BE2C (cell line): ENCODE data around the gene PNMA6E.
A peak's percentile ranks its signal among the peaks of the same experiment; 100 is the strongest.

Source experiments
- DNase-seq: peaks from one replicate; pipeline ENCODE4 v3.0.0-alpha.2; 2020
- H3K27me3 ChIP-seq: fragments of 250-450 bp; sonication (Bioruptor Pico); 2 replicates; pipeline ENCODE4 v1.5.1; 2020; ENCODE audit warnings: mild to moderate bottlenecking
- H3K36me3 ChIP-seq: fragments of 250-450 bp; sonication (Bioruptor Pico); 2 replicates; pipeline ENCODE4 v1.5.1; 2020; ENCODE audit warnings: mild to moderate bottlenecking
- H3K4me1 ChIP-seq: fragments of 250-450 bp; sonication (Bioruptor Pico); 2 replicates; pipeline ENCODE4 v1.5.1; 2020
- H3K4me3 ChIP-seq: 2 replicates; pipeline ENCODE4 v1.5.1; 2011; ENCODE audit warnings: low read depth, low read length
- H3K9me3 ChIP-seq: fragments of 250-450 bp; sonication (Bioruptor Pico); 2 replicates; pipeline ENCODE4 v1.5.1; 2020
- TF ChIP-seq, protein P1 (sequence below): IDR thresholded peaks from 2 replicates; pipeline ENCODE4 v1.5.1; 2012; ENCODE audit warnings: mild to moderate bottlenecking, low read depth, low read length

The PNMA6E gene

GRCh38 chrX:153417637-153418036 lies 16.5 kb upstream of the PNMA6E start:
- H3K9me3 ChIP-seq = no peaks in the 10 kb centered on the region

DNA sequence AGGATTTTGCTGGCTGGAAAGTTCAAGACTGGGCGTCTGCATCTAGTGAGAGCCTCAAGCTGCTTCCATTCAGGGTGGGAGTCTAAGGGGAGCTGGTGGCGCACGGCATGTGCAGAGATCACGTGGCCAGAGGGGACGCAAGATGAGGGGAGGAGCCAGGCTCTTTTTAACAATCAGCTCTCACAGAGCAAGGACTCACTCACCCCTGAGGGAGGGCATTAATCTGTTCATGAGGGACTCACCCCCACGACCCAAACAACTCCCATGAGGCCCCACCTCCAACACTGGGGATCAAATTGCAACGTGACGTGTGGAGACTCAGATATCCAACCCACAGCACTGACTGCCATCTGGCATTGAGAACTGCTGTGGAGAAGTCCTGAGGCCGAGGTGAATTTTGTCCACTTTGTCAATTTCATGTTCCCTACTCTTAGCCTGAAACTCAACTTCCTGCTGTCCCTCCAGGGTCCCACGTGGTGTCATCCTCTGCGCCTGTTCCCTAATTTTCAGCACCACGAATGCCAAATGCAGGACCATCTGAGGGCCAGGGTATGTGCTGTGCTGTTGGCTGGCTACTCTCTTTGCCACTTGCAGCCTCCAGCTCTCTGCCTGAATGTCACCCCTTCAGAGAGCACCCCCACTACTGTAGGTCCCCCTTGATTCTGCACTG lies 15.8 kb upstream of the PNMA6E start:
- no peak overlapping the region for H3K4me3 ChIP-seq
- no peaks in the 10 kb centered on the region for H3K4me1 ChIP-seq
- no peaks in the 10 kb centered on the region for H3K9me3 ChIP-seq
- no peak for DNase-seq
- TF ChIP-seq, protein P1, sequence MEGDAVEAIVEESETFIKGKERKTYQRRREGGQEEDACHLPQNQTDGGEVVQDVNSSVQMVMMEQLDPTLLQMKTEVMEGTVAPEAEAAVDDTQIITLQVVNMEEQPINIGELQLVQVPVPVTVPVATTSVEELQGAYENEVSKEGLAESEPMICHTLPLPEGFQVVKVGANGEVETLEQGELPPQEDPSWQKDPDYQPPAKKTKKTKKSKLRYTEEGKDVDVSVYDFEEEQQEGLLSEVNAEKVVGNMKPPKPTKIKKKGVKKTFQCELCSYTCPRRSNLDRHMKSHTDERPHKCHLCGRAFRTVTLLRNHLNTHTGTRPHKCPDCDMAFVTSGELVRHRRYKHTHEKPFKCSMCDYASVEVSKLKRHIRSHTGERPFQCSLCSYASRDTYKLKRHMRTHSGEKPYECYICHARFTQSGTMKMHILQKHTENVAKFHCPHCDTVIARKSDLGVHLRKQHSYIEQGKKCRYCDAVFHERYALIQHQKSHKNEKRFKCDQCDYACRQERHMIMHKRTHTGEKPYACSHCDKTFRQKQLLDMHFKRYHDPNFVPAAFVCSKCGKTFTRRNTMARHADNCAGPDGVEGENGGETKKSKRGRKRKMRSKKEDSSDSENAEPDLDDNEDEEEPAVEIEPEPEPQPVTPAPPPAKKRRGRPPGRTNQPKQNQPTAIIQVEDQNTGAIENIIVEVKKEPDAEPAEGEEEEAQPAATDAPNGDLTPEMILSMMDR = no peak
- H3K27me3 ChIP-seq = peaks cover 1% of the 10 kb centered on the region
- H3K36me3 ChIP-seq = no peaks in the 10 kb centered on the region

More at GRCh38 chrX:153417637-153418036, 16.5 kb upstream of the PNMA6E start:
- no peaks in the 10 kb centered on the region; the same call in 1 of the 2 replicates for H3K27me3 ChIP-seq
- no peak overlapping the region for H3K4me3 ChIP-seq
- H3K4me1 ChIP-seq = no peaks in the 10 kb centered on the region
- H3K36me3 ChIP-seq = no peaks in the 10 kb centered on the region
- no peak for DNase-seq
- TF ChIP-seq, protein P1 = no peak

- H3K27me3 ChIP-seq = peaks cover 8% of the 10 kb centered on the region
- DNase-seq = no peak
- H3K9me3 ChIP-seq = no peaks in the 10 kb centered on the region
- no peaks in the 10 kb centered on the region for H3K36me3 ChIP-seq
- TF ChIP-seq, protein P1 = no peak
- no peaks in the 10 kb centered on the region for H3K4me1 ChIP-seq
- H3K4me3 ChIP-seq = no peak overlapping the region
Measured at GRCh38 chrX:153414856-153415510, 13.8 kb upstream of the PNMA6E start.

GRCh38 chrX:153413731-153414130 lies 12.6 kb upstream of the PNMA6E start:
- Histone ChIP-seq H3K36me3 (no peaks in the 10 kb centered on the region), H3K4me1 (no peaks in the 10 kb centered on the region), H3K27me3 (peaks cover 8% of the 10 kb centered on the region), H3K4me3 (no peak overlapping the region), H3K9me3 (no peaks in the 10 kb centered on the region)
- no peak for DNase-seq
- TF ChIP-seq, protein P1 = no peak

DNA sequence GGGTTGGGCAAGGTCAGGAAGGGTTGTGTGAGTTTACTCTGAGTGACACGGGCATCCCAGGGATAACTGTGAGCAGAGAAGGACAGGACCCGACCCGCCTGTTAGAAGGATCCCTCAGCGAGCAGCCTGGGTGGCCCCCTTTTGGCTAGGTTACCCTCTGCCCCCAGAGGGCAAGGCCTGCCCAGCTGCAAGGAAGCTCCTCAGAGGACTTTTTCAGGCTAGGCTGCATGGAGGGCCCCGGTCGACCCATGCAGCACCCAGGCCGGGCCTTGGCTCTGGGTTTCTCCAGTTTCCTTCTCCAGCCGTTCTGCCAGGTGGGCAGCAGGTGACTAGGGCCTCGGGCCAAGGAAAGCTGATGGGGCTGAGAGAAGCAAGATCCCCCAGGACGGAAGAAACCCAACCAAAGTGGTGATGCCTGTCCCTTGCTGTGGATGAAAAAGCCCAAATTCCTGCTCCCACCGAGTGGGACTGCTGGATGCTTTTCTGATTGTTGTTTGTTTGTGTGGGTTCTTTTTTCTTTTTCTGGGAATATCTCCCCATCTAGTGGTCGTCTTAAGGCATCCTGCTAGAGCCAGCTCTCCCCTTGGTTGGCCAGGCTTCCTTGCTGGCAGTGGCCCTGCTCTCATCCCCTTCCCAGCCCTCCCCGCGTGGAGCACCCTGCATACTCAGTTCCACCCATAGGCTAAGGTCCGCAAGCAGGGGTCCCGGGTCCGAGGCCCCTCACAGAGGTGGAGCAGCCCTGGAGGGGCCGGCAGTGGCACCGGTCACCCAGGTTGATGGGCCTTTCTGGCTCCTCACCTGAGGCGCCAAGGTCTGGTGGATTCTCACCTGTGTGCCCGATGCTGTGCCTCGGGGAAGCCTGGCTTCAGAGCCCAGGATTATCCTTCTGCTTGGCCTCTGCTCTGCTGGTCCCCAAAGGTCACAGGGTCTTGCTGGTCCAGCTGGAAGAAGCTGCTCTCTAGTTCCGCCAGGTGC lies 11.9 kb upstream of the PNMA6E start:
- Histone ChIP-seq H3K4me3 (no peak overlapping the region), H3K4me1 (no peaks in the 10 kb centered on the region), H3K9me3 (no peaks in the 10 kb centered on the region), H3K36me3 (no peaks in the 10 kb centered on the region), H3K27me3 (peaks cover 8% of the 10 kb centered on the region)
- TF ChIP-seq, protein P1 = 0 out of 2 replicates have a peak, but pooled peaks have one; percentile 10
- no peak for DNase-seq
